HG03025 (cell line): ENCODE results near the gene SFTPA1.
"Not testable (repeated sequence)": the region's sequence is repeated elsewhere in the genome, so short reads cannot be mapped to it uniquely, and the experiment has no call there.

Source experiments
- ATAC-seq: cut with Tn5 transposase; IDR thresholded peaks from one replicate; pipeline ENCODE4 v1.9.1; 2021; ENCODE audit warnings: mild to moderate bottlenecking, moderate library complexity; ENCODE audit not compliant: unreplicated experiment, low FRiP score

The SFTPA1 gene

DNA sequence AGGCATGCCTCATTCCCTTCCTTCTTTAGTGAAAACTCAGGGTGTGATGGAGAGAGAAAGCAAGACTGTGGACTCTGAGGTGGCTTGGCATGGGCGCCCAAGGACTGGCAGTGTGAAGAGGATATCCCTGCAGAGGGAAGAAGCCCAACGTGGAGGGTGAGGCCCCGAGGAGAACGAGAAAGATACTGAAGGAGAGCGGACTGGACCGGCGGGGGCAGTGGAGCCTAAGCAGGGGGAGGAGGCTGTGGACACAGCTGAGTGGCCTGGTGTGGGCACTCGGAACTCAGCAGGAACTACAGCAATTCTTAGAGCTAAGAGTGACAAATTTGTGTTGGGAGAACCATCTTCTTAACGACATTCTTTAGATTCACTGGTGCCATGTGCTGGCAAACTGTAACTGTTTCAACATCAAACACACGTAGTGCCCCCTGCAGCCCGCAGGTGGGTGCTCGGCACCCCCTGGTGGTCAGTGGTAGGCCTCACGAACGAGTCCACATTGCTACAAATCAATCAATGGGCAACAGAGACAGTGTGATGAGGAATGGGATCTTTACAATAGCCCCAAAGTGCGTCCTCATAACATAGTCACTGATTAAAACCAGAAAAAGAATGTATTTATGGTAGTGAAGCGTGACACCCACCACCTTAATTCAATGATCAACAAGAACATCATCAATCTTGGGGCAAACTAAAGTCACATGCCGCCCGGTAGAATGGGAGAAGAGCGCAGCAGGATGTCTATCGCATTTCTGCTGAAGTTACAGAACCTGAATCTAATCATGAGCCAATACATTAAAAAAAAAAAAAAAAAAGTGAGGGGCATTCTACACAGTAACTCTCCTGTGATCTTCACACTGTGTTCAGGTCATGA lies 2.0 kb upstream of the SFTPA1 start:
- no peak for ATAC-seq

DNA sequence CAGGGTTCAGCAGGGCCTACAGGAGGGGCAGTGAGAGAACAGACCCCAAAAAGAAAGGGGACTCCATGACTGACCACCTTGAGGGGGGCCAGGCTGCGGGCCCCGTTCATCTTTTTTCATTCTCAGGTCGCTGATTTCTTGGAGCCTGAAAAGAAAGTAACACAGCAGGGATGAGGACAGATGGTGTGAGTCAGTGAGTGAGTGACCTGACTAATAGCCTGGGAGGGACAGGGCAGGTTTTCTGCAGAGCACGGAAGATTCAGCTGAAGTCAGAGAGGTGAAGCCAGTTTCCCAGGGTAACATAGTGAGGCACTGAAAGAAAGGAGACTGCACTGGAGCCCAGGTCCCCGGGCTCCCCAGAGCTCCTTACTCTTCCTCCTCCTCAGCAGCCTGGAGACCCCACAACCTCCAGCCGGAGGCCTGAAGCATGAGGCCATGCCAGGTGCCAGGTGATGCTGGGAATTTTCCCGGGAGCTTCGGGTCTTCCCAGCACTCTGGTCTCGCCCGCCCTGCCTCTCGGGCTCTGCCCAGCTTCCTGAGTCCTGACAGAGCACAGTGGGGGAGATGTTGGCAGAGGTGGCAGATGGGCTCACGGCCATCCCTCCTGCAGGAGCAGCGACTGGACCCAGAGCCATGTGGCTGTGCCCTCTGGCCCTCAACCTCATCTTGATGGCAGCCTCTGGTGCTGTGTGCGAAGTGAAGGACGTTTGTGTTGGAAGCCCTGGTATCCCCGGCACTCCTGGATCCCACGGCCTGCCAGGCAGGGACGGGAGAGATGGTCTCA lies 646 bp downstream of the SFTPA1 start:
- not testable (repeated sequence) for ATAC-seq

DNA sequence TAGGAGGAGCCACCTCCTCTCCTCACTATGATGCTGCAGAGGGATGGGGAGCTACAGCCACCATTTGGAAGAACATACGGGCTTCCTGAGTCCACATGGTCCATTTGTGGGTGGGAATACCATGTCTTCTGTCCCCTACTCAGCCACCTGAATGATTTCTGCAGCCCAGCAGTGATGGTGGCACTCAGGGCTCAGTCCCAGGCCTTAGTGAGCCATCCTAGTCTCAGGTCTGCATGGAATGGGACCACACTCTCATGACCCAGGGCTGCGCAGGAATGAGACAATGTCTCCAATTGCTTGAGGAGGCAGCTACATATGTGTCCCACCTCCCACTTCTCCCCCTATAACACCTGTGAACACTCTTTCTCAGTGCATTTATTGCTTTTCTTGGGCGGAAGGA lies 4.8 kb downstream of the SFTPA1 start:
- ATAC-seq, result no peak

DNA sequence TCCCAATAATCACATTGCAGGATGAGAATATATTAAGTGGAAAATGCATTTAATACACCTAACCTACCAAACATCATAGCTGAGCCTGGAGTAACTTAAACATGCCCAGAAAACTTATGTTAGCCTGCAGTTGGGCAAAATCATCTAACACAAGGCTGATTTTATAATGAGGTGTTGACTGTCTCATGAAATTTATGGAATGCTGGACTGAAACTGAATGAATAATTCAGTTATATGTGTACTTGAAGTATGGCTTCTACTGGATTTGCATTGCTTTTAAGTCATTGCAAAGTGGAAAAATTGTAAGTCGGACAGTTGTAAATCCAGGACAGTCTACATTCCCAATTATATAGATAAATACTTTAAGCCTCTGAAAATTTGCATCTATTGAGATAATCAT lies 5.4 kb downstream of the SFTPA1 start:
- no peak for ATAC-seq

DNA sequence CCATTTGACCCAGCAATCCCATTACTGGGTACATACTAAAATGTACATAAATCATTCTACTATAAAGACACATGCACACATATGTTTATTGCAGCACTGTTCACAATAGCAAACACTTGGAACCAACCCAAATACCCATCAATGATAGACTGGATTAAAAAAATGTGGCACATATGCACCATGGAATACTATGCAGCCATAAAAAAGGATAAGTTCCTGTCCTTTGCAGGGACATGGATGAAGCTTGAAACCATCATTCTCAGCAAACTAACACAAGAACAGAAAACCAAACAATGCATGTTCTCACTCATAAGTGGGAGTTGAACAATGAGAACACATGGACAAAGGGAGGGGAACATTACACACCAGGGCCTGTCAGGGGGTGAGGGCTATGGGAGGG lies 12.9 kb downstream of the SFTPA1 start:
- ATAC-seq, result not testable (repeated sequence)

DNA sequence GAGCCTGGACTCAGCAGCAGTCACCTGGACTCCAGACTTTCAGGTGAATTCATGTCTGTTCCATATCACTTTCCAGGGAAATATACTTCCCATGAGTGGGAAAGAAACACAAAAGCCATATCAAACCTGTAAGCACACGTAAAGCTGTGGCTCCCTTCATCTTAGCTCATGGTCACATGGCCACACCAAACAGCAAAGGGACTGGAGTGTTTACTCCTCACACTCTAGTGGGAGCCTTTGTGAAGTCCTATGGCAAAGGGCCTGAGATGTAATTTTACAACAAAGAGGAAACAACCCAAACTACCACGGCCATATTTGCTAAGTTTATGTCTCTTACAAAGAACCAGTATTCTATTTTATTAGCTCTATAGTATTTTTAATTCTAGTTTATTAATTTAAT lies 16.3 kb downstream of the SFTPA1 start:
- no peak for ATAC-seq

DNA sequence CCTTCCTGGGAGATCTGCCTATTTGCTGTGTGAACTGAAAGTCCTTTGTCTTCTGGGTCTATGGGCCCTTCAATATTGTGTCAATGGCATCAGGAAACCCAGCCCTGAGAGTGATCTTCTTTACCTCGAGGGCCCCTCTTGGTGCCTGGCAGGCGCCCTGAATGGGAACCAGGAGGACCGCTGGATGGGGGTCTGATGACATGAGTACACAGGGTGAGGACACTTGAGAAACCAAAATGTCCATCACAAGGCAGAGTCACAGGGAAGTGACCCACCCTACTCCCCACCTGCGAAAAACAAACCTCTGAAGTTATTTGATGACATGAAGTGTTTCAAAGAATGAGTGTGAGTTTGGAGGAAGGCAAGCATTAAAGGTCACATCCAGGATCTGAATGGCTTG lies 17.3 kb downstream of the SFTPA1 start:
- no peak for ATAC-seq

DNA sequence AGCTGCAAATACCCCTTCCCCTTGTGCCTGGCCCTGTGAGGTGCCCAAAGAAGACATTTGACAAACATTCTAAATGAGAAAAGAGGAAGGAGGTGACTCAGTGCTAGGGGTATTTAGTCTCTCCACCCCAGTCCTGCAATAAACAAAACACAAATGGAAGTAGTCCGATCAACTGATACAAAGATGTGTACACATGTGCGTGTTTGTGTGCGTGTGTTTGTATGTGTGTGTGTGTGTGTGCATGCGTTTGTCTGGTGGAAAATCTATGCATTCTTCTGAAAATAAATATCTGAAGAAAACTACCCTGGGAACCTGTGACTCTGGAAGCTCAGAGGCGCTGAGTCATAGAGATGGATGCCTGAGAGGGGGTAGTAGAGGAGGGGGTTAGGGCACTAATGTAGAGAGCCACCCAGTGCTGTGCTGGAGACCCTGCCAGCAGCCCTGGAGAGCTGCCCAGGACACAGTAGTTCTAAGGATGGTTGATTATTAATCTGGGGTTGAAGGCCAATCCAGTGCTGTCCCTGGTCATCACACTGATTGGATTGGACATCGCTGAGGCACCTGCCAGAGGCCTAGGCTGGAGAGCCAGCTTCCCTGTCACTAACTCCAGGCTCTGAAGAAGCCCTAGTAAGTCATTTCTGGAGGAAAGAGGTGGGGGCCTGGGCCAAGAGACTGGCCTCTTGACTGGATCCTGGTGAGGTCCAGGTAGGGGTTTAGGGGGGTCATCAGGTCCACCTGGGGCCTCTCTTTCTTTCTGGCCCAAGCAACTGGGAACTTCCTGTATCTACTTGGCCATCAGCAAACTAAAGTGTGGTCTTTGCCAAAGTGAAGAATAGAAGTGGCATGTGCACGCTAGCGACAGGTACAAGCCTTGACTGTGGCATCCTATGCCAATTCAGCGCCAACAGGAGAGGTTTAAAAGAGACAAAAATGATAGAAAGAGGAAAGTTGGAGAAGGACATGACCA lies 18.5 kb downstream of the SFTPA1 start:
- ATAC-seq, result no peak

DNA sequence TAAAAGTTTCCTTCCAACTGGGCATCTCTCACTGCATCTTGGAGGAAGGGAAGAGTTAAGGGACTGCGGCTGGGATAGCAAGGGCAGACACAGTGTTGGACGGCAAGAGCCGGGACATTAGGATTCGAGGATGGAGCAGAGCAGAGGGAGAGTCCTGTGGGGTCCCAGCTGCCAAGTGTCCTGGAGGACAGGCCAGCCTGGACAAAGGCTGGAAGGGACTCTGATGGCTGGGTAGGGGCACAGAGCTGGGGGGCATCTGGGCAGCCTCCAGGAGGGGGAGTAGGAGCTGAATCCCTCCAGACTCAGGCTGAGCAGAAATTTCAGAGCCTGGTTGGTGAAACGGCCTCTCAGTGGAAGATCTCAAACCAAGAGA lies 19.2 kb downstream of the SFTPA1 start:
- ATAC-seq, result no peak

DNA sequence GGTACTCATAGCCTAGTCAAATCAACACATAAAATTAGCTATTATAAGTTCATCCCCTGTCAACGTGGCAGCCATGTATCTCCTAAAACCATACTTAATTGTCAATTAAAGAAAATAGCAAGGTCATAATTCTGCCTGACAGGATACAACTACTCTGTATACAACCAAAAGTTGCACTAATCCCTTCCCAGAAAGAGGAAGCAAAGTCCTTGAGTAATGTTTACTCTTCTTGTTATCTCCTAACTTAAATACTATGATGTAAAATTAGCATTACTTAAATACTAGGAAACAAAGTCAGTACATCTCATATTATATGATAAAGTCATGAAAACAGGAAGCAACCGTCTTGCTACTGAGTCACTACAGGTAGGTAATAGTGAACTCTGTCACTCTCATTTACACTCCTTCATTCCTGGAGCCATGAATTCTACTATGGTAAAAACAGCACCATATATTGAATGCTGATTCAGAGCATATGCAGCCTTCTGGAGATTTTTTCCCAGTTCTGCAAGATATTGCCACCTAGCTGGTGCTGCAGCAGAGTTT lies 26.0 kb downstream of the SFTPA1 start:
- not testable (repeated sequence) for ATAC-seq

DNA sequence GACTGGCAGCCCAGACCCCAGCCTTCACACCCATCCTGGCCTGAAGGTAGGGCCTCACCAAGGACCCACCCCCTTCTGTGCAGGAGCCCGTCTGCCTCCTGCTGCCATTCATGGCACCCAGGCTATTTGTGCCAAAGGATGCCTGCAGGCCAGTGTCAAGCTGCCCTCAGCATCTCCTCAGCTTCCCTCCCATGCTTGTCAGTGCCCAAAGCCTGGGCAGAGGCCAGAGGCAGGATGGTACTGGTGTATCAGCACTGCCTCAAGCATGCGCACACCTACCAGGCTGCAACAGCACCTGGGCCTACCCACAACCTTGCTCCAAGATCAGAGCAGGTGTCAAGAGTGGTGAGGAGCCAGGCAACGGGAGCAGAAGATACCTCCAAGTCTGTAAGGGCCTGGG lies 27.6 kb downstream of the SFTPA1 start:
- no peak for ATAC-seq

DNA sequence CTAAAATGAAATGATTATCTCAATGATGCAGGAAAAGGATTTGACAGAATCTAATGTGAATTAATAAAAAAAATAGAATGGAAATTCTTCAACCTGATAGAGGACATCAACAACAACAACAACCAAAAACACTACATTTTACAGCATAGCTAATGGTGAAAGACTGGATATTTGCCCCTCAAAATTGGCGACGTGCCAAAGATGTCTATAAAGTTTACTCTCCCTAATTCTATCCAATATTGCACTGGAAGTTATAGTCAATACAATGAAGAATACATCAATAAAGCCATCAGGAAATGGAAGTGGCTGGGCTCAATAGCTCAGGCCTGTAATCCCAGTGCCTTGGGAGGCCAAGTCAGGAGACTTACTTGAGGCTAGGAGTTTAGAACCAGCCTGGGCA lies 42.0 kb downstream of the SFTPA1 start:
- ATAC-seq, result not testable (repeated sequence)

DNA sequence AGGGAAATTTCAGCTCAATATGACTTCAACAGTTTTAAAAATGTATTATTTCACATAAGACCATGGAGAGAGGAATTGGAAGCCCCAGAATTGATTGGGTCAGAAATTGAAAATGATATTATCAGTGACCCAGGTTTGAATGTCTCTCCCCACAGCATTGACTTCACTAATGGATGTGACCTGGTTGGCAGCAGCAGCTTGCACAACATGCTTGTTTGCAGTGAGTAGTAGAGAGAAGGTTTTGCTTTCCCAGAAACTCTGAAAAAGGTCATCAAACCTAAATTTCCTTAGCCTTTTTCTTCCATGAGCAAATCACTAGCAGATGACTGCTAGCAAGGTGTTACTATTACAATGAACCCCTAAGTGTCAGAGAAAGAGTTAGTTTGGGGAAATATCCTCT lies 52.5 kb downstream of the SFTPA1 start:
- ATAC-seq, result not testable (repeated sequence)

DNA sequence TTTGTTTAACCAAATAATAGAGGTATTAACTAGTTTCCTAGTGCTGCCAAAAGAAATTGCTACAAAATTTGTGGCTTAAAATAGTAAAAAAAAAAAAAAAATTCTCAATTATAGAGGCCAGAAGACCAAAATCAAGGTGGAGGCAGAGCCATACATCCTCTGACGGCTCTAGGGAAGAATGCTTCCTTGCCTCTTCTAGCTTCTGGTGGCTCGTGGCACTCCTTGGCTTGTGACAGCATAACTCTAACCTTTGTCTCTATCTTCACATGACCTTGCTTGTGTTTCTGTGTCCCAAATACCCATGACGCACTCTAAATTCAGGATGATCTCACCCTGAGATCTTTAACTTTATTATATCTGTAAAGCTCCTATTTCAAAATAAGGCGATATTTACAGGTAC lies 53.9 kb downstream of the SFTPA1 start:
- not testable (repeated sequence) for ATAC-seq
